Transverse colon (tissue), 4 donors: Measurements from ENCODE around the gene PLEKHA7. TPM values are rescaled to one million over a fixed set of nuclear protein-coding genes. Genes with fewer than 3 reads are reported as not detected.
A peak's percentile ranks its signal among the peaks of the same experiment; 100 is the strongest.

Experiments used
- DNase-seq: peaks from one replicate; pipeline ENCODE4 v3.0.0-alpha.2; 2019
- H3K27ac ChIP-seq, 4 donors: fragments of 200-600 bp; sonication (generic); 2 replicates each; pipeline ENCODE4 v1.5.1; 2016 to 2018; ENCODE audit warnings: inconsistent platforms in 4 of 4
- H3K27me3 ChIP-seq: fragments of 200-600 bp; sonication (generic); 2 replicates; pipeline ENCODE4 v1.5.1; 2017; ENCODE audit warnings: inconsistent platforms
- H3K36me3 ChIP-seq, 4 donors: fragments of 200-600 bp; sonication (generic); 2 replicates each; pipeline ENCODE4 v1.5.1; 2017 to 2019; ENCODE audit warnings: inconsistent platforms in 4 of 4
- H3K4me1 ChIP-seq, 4 donors: fragments of 200-600 bp; sonication (generic); 2 replicates each; pipeline ENCODE4 v1.5.1; 2017 to 2020; ENCODE audit warnings: inconsistent platforms in 4 of 4
- H3K4me3 ChIP-seq, 4 donors: fragments of 200-600 bp; sonication (generic); 1 replicate in 1 of 4; 2 replicates in 3 of 4; pipeline versions ENCODE4 v1.5.1 to v1.6.1; 2017 to 2019; ENCODE audit warnings: inconsistent platforms in 4 of 4
- H3K9me3 ChIP-seq, 2 donors: fragments of 200-600 bp; sonication (generic); 2 replicates each; pipeline ENCODE4 v1.5.1; 2017 to 2019; ENCODE audit warnings: inconsistent platforms in 2 of 2
- CTCF ChIP-seq, 5 experiments: fragments of 200-600 bp in 3 of 5; fragments of 450-650 bp in 2 of 5; sonication (generic) in 3 of 5; IDR thresholded peaks; 1 replicate in 2 of 5; 2 replicates in 3 of 5; pipeline ENCODE4 v1.5.1; 2016 to 2017; ENCODE audit warnings: antibody characterized with exemption in 5 of 5, inconsistent platforms in 3 of 5, mild to moderate bottlenecking in 2 of 5, moderate library complexity in 1 of 5
- EP300 ChIP-seq: sonication (generic); formaldehyde crosslinking; IDR thresholded peaks from one replicate; pipeline ENCODE4 v1.6.1; 2017; ENCODE audit warnings: antibody characterized with exemption, low read depth
- POLR2A ChIP-seq: fragments of 450-650 bp; IDR thresholded peaks from one replicate; pipeline ENCODE4 v1.6.1; 2016; ENCODE audit warnings: antibody characterized with exemption, mild to moderate bottlenecking, moderate library complexity
- POLR2AphosphoS5 ChIP-seq, 3 donors: sonication (generic); formaldehyde crosslinking; IDR thresholded peaks; one replicate each; pipeline ENCODE4 v1.6.1; 2016; ENCODE audit warnings: antibody characterized with exemption in 3 of 3
- WGBS, 2 donors: methylation state at CpG; one replicate each; pipeline ENCODE4 v1.1.5; 2018; ENCODE audit warnings: low coverage in 1 of 2; 5-methylcytosine and 5-hydroxymethylcytosine counted together
- in situ Hi-C, 4 donors: fragments of 200-750 bp; cut with MboI; loops; one replicate each; pipeline versions ENCODE4 v1.15.0 to v1.15.1; 2017; ENCODE audit warnings: low sequenced_read_pairs in 3 of 4, low pct_ligation_motif_present in 1 of 4, low pct_unique_long_range_greater_than_20kb in 1 of 4
- intact Hi-C: fragments of 100-400 bp; cut with DNase I; formaldehyde crosslinking; loops from one replicate; pipeline ENCODE4 v1.15.1; 2023; ENCODE audit warnings: low total_unique reads
- total RNA-seq, 4 donors: library from RNA; depleted of rRNA; stranded (reverse); fragments of >200 nt; gene quantifications; one replicate each; pipeline ENCODE4 v1.1.0, GENCODE V29; 2016

The PLEKHA7 gene
- total RNA-seq, 4 donors from 2014 or later = 109 to 243 (median 114) TPM

GRCh38 chr11:16788141-16789062 lies 225.8 kb downstream of the PLEKHA7 start:
- in situ Hi-C loops = no loop called here

GRCh38 chr11:16787035-16787742 lies 227.0 kb downstream of the PLEKHA7 start:
- Histone ChIP-seq H3K4me3 (no peak overlapping the region), H3K27me3 (no peaks in the 10 kb centered on the region), H3K36me3 (no peaks in the 10 kb centered on the region), H3K9me3 (no peaks in the 10 kb centered on the region), H3K4me1 (peaks cover 0 to 14% (median 3%) of the 10 kb centered on the region in 4 donors), H3K27ac (no peak overlapping the region)
- DNase-seq = no peak
- in situ Hi-C loops (no loop called here), intact Hi-C loops (no loop called here)
- TF ChIP-seq EP300 (no peak), POLR2AphosphoS5 (IDR thresholded peaks at IDR 0.05) (no peak), CTCF (IDR thresholded peaks at IDR 0.05) (no peak), POLR2A (no peak)
- 66 to 85% methylated on average over 4 to 7 of the region's 7 CpGs for WGBS, 2 donors

More at GRCh38 chr11:16788141-16789062, 225.8 kb downstream of the PLEKHA7 start:
- Histone ChIP-seq H3K27me3 (no peaks in the 10 kb centered on the region), H3K27ac (no peak overlapping the region), H3K9me3 (no peaks in the 10 kb centered on the region), H3K4me3 (no peak overlapping the region), H3K36me3 (no peaks in the 10 kb centered on the region), H3K4me1 (peaks cover 0 to 14% (median 3%) of the 10 kb centered on the region in 4 donors)
- WGBS, 2 donors = 53 to 62% methylated on average over 10 to 17 of the region's 17 CpGs
- peak; percentile 75 for DNase-seq
- intact Hi-C loops = no loop called here
- TF ChIP-seq POLR2AphosphoS5 (IDR thresholded peaks at IDR 0.05) (no peak), EP300 (no peak), POLR2A (no peak), CTCF (IDR thresholded peaks at IDR 0.05) (peak; percentile 82 to 98 (median 94))

- in situ Hi-C loops (no loop called here), intact Hi-C loops (no loop called here)
- H3K27me3 ChIP-seq = no peaks in the 10 kb centered on the region
- H3K36me3 ChIP-seq = no peaks in the 10 kb centered on the region
- H3K4me3 ChIP-seq = no peak overlapping the region
- TF ChIP-seq POLR2AphosphoS5 (IDR thresholded peaks at IDR 0.05) = no peak
- 60 to 76% methylated on average over 5 to 6 of the region's 6 CpGs for WGBS, 2 donors
- H3K4me1 ChIP-seq = peaks cover 0 to 10% (median 3%) of the 10 kb centered on the region in 4 donors
- DNase-seq = no peak
- H3K9me3 ChIP-seq = no peaks in the 10 kb centered on the region
- no peak overlapping the region for H3K27ac ChIP-seq
Measured at GRCh38 chr11:16786131-16786530, 228.1 kb downstream of the PLEKHA7 start.

GRCh38 chr11:16785520-16786128 lies 228.6 kb downstream of the PLEKHA7 start:
- H3K27ac ChIP-seq = no peak overlapping the region
- TF ChIP-seq POLR2A (no peak), EP300 (no peak), CTCF (IDR thresholded peaks at IDR 0.05) (peak; percentile 77 to 85 (median 80)), POLR2AphosphoS5 (IDR thresholded peaks at IDR 0.05) (no peak)
- 53 to 57% methylated on average over 6 to 7 of the region's 7 CpGs for WGBS, 2 donors
- intact Hi-C loops = no loop called here
- no peaks in the 10 kb centered on the region for H3K9me3 ChIP-seq
- peak; percentile 73 for DNase-seq
- H3K27me3 ChIP-seq = no peaks in the 10 kb centered on the region
- in situ Hi-C loops = no loop called here
- no peak overlapping the region for H3K4me3 ChIP-seq
- peaks cover 0 to 5% (median 2%) of the 10 kb centered on the region in 4 donors for H3K4me1 ChIP-seq
- no peaks in the 10 kb centered on the region for H3K36me3 ChIP-seq
